Mesothelial cell of epicardium (in vitro differentiated cells): ENCODE results near the gene NMNAT2. TPM values are rescaled to one million over a fixed set of nuclear protein-coding genes. Genes with fewer than 3 reads are reported as not detected.
A peak's percentile ranks its signal among the peaks of the same experiment; 100 is the strongest.

Experiments used
- DNase-seq, 2 experiments: peaks; one replicate each; pipeline ENCODE4 v3.0.0; 2021; ENCODE audit warnings: low spot score in 2 of 2; ENCODE audit not compliant: unreplicated experiment in 2 of 2
- H3K27ac Mint-ChIP-seq: 2 replicates; pipeline ENCODE4 v1.8.0; 2021; ENCODE audit warnings: mixed read lengths
- H3K27me3 Mint-ChIP-seq: 2 replicates; pipeline ENCODE4 v1.8.0; 2021; ENCODE audit warnings: low read depth, mixed read lengths
- H3K36me3 Mint-ChIP-seq: 2 replicates; pipeline ENCODE4 v1.8.0; 2021; ENCODE audit warnings: mixed read lengths
- H3K4me1 Mint-ChIP-seq: 2 replicates; pipeline ENCODE4 v1.8.0; 2021; ENCODE audit warnings: mixed read lengths
- H3K4me3 Mint-ChIP-seq: 2 replicates; pipeline ENCODE4 v1.8.0; 2021; ENCODE audit warnings: mild to moderate bottlenecking, moderate library complexity, mixed read lengths
- H3K9me3 Mint-ChIP-seq: 2 replicates; pipeline ENCODE4 v1.8.0; 2021; ENCODE audit warnings: mixed read lengths
- CTCF ChIP-seq: fragments of 200-600 bp; sonication (generic); IDR thresholded peaks from one replicate; pipeline ENCODE4 v1.5.0; 2021; ENCODE audit warnings: antibody characterized with exemption; ENCODE audit not compliant: unreplicated experiment
- total RNA-seq: library from RNA; stranded (reverse); gene quantifications from 3 replicates; pipeline ENCODE4 v1.2.1, GENCODE V29; 2021

Gene NMNAT2
- total RNA-seq, 1 donor from 2014 or later, result 1.2 TPM

GRCh38 chr1:183198463-183198862, 219.7 kb downstream of the NMNAT2 start:
- peak overlapping the region; percentile 73 for H3K27ac Mint-ChIP-seq
- TF ChIP-seq CTCF, result no peak
- H3K4me3 Mint-ChIP-seq, result no peak overlapping the region
- H3K27me3 Mint-ChIP-seq, result no peaks in the 10 kb centered on the region
- DNase-seq, result peak in 1 of 2 experiments; percentile 45
- peaks cover 28% of the 10 kb centered on the region for H3K4me1 Mint-ChIP-seq
- no peaks in the 10 kb centered on the region for H3K36me3 Mint-ChIP-seq
- no peaks in the 10 kb centered on the region for H3K9me3 Mint-ChIP-seq

Other genes starting within 250 kb of the NMNAT2 start
- gene LAMC2, start 232.1 kb downstream of the NMNAT2 start, total RNA-seq, result 9.2 to 10.4 TPM (median 9.9 TPM) in 3 replicates
- gene SMG7, start 54.1 kb upstream of the NMNAT2 start, total RNA-seq, result 58.7 to 65.2 TPM (median 60.6 TPM) in 3 replicates
- gene NCF2, start 172.1 kb upstream of the NMNAT2 start, total RNA-seq, result 0.16 to 0.47 TPM in 2 of 3 replicates, not detected in the other
- gene ARPC5, start 217.4 kb upstream of the NMNAT2 start, total RNA-seq, result 72.9 to 75.7 TPM (median 73.9 TPM) in 3 replicates
- gene APOBEC4, start 234.9 kb upstream of the NMNAT2 start, total RNA-seq, result not detected in 3 replicates